ENCODE results near the gene CUL2. TPM values are rescaled to one million over a fixed set of nuclear protein-coding genes. Genes with fewer than 3 reads are reported as not detected.

The CUL2 gene
- total and polyA plus RNA-seq, 10 of the 15 experiments (the other 5 are each of a cell fraction or from before 2014, with no cell fraction given) = 11.9 to 56.5 (median 33.2) TPM

DNA sequence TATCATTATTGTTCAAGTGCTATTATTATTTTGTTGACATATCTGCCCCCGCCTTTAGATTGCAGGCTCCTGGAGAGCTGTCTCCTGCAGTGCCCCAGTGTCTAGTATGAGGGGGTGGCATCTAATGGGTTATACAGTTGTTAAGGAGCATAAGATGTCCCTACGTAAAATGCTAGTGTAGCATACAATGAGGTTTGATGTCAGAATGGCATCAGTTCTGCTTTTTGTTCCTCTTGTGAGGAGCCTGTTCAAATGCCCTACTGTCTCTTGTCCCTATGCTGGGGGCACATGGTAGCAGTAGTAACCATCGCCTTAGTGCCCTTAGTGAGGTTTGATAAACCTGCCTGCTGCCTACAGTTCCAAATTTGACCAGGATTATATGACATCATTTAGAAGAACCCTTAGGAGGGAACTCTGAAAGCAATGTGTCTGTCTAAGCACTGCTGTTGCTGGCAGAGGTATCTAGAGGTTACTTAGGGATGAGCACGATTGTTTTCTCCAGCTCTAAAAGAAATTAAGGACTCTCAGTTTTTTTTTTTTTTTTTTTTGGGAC is 46.2 kb upstream of the CUL2 start (continued):
- TF ChIP-seq, protein P1, sequence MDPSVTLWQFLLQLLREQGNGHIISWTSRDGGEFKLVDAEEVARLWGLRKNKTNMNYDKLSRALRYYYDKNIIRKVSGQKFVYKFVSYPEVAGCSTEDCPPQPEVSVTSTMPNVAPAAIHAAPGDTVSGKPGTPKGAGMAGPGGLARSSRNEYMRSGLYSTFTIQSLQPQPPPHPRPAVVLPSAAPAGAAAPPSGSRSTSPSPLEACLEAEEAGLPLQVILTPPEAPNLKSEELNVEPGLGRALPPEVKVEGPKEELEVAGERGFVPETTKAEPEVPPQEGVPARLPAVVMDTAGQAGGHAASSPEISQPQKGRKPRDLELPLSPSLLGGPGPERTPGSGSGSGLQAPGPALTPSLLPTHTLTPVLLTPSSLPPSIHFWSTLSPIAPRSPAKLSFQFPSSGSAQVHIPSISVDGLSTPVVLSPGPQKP (IDR thresholded peaks at IDR 0.05; ENCODE audit: low read depth, low read length) = no peak
- no peak for TF ChIP-seq ZBTB11 (CRISPR knock-in tag; IDR thresholded peaks at IDR 0.05)
- TF ChIP-seq ATF7 (IDR thresholded peaks at IDR 0.05; ENCODE audit: low read depth) = peak; percentile 88
- no peak for TF ChIP-seq SREBF2 (IDR thresholded peaks at IDR 0.05; ENCODE audit: low read length)
- no peak for TF ChIP-seq CBFB (IDR thresholded peaks at IDR 0.05; ENCODE audit: low read depth)
- TF ChIP-seq NFYB (IDR thresholded peaks at IDR 0.05; ENCODE audit: insufficient read depth, low read depth, low read length) = no peak
- no peak for TF ChIP-seq REST (IDR thresholded peaks at IDR 0.05; ENCODE audit: low read depth, low read length)
- 0 out of 2 replicates have a peak, but pooled peaks have one; percentile 44 for TF ChIP-seq BCL11A (IDR thresholded peaks at IDR 0.05; ENCODE audit: low read depth, low read length)
- no peak for TF ChIP-seq SREBF1 (IDR thresholded peaks at IDR 0.05; ENCODE audit: low read length)
- no peak for TF ChIP-seq ZSCAN29 (IDR thresholded peaks at IDR 0.05)
- peak; percentile 50; the same call in 1 of the 2 replicates for TF ChIP-seq ZNF592 (IDR thresholded peaks at IDR 0.05)
- no peak for TF ChIP-seq POU2F2 (IDR thresholded peaks at IDR 0.05; ENCODE audit: borderline replicate concordance, low read depth, low read length)
- TF ChIP-seq NFYA (IDR thresholded peaks at IDR 0.05; ENCODE audit: borderline replicate concordance, low read depth, low read length) = no peak
- TF ChIP-seq ZZZ3 (IDR thresholded peaks at IDR 0.05; ENCODE audit: control insufficient read depth, insufficient read length, low read depth) = no peak
- no peak for TF ChIP-seq SMC3 (IDR thresholded peaks at IDR 0.05; ENCODE audit: borderline replicate concordance, low read length)
- no peak for TF ChIP-seq PBX3 (IDR thresholded peaks at IDR 0.05; ENCODE audit: insufficient replicate concordance, low read depth, low read length)
- TF ChIP-seq PML (IDR thresholded peaks at IDR 0.05; ENCODE audit: low read length) = 0 out of 2 replicates have a peak, but pooled peaks have one; percentile 22

Measured in GM12878 (cell line).